ENCODE measurements around the gene LIPT2. TPM values are rescaled to one million over a fixed set of nuclear protein-coding genes. Genes with fewer than 3 reads are reported as not detected.

Gene LIPT2
- total RNA-seq, 1 donor from 2014 or later = 1.4 TPM

GRCh38 chr11:74463216-74463615 is 30.3 kb downstream of the LIPT2 start:
- no peak for TF ChIP-seq CTCF (IDR thresholded peaks at IDR 0.05)
- Mint-ChIP-seq H3K4me1 (ENCODE audit: low read depth) (peaks cover 6% of the 10 kb centered on the region), H3K4me3 (ENCODE audit: unreplicated experiment) (no peak overlapping the region), H3K27me3 (ENCODE audit: low read depth) (no peaks in the 10 kb centered on the region), H3K9me3 (ENCODE audit: low read depth) (no peaks in the 10 kb centered on the region), H3K27ac (ENCODE audit: unreplicated experiment) (no peak overlapping the region), H3K36me3 (ENCODE audit: low read depth) (no peaks in the 10 kb centered on the region)
- no peak for DNase-seq (ENCODE audit: low spot score)

- H3K4me3 Mint-ChIP-seq (ENCODE audit: unreplicated experiment) = no peak overlapping the region
- H3K27me3 Mint-ChIP-seq (ENCODE audit: low read depth) = no peaks in the 10 kb centered on the region
- no peak overlapping the region for H3K27ac Mint-ChIP-seq (ENCODE audit: unreplicated experiment)
- H3K9me3 Mint-ChIP-seq (ENCODE audit: low read depth) = no peaks in the 10 kb centered on the region
- TF ChIP-seq CTCF (IDR thresholded peaks at IDR 0.05) = no peak
- no peaks in the 10 kb centered on the region for H3K36me3 Mint-ChIP-seq (ENCODE audit: low read depth)
- H3K4me1 Mint-ChIP-seq (ENCODE audit: low read depth) = peaks cover 2% of the 10 kb centered on the region
- no peak for DNase-seq (ENCODE audit: low spot score)
Observed at GRCh38 chr11:74462631-74463030, 30.9 kb downstream of the LIPT2 start.

DNA sequence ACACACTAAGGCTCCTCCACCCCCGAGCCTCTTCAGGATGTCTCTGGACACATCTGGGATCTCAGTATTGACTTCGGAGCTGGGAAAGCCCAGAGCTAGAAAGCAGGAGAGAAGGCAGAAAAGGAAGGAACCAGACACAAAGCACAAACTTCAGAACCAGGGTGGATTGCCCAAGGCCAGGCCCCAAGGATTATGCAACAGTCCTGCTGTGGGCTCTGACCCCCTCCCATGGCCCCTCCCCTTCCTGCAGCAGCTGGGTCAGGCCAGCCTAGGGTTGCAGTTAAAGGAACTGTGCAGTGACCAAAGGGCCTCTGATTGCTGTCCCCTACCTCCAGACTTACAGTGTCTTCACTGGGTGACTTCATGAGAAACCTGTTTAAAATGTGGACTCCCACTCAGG is 31.5 kb downstream of the LIPT2 start:
- Mint-ChIP-seq H3K36me3 (ENCODE audit: low read depth) (no peaks in the 10 kb centered on the region), H3K27me3 (ENCODE audit: low read depth) (no peaks in the 10 kb centered on the region), H3K9me3 (ENCODE audit: low read depth) (no peaks in the 10 kb centered on the region), H3K27ac (ENCODE audit: unreplicated experiment) (no peak overlapping the region), H3K4me1 (ENCODE audit: low read depth) (no peaks in the 10 kb centered on the region), H3K4me3 (ENCODE audit: unreplicated experiment) (no peak overlapping the region)
- no peak for TF ChIP-seq CTCF (IDR thresholded peaks at IDR 0.05)
- no peak for DNase-seq (ENCODE audit: low spot score)

- Mint-ChIP-seq H3K27ac (ENCODE audit: unreplicated experiment) (no peak overlapping the region), H3K4me3 (ENCODE audit: unreplicated experiment) (no peak overlapping the region), H3K36me3 (ENCODE audit: low read depth) (no peaks in the 10 kb centered on the region), H3K9me3 (ENCODE audit: low read depth) (no peaks in the 10 kb centered on the region), H3K4me1 (ENCODE audit: low read depth) (no peaks in the 10 kb centered on the region), H3K27me3 (ENCODE audit: low read depth) (no peaks in the 10 kb centered on the region)
- DNase-seq (ENCODE audit: low spot score) = no peak
- no peak for TF ChIP-seq CTCF (IDR thresholded peaks at IDR 0.05)
Observed at GRCh38 chr11:74460481-74461154, 32.9 kb downstream of the LIPT2 start.

- DNase-seq (ENCODE audit: low spot score) = no peak
- no peaks in the 10 kb centered on the region for H3K4me1 Mint-ChIP-seq (ENCODE audit: low read depth)
- H3K4me3 Mint-ChIP-seq (ENCODE audit: unreplicated experiment) = no peak overlapping the region
- no peaks in the 10 kb centered on the region for H3K36me3 Mint-ChIP-seq (ENCODE audit: low read depth)
- H3K9me3 Mint-ChIP-seq (ENCODE audit: low read depth) = no peaks in the 10 kb centered on the region
- no peak for TF ChIP-seq CTCF (IDR thresholded peaks at IDR 0.05)
- no peaks in the 10 kb centered on the region for H3K27me3 Mint-ChIP-seq (ENCODE audit: low read depth)
- H3K27ac Mint-ChIP-seq (ENCODE audit: unreplicated experiment) = no peak overlapping the region
Observed at GRCh38 chr11:74460065-74460464, 33.5 kb downstream of the LIPT2 start.

All from chondrocyte (in vitro differentiated cells).